GDM1 (cell line): ENCODE results near the gene MRPS18A.
"Not testable (repeated sequence)": the region's sequence is repeated elsewhere in the genome, so short reads cannot be mapped to it uniquely, and the experiment has no call there.

Experiments used
- DNase-seq: peaks from one replicate; lab custom pipeline; 2025; lab: John Stamatoyannopoulos, UW

MRPS18A gene

DNA sequence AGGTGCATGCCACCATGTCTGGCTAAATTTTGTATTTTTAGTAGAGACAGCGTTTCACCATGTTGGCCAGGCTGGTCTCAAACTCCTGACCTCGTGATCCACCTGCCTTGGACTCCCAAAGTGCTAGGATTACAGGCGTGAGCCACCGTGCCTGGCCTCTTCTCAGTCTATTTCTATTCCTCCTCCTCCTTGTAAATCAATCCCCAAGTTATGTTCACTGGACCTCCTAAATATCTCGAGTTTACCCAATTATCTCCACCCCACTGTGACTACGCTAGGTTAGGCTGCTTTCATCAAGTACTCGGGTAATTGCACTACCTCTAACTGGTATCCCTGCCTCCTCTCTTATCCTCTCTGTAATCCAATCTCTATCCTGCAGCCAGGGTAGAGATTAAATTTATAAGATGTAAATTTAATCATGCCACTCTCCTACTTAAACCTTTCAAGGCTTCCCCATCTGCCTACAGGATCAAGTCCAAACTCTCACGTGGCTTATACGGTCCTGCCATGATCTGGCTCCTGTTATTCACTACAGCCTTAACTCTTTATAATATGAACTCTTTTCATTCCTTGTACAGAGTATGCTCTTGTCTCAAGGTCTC lies 52.8 kb downstream of the MRPS18A start:
- DNase-seq, result no peak

GRCh38 chr6:43633002-43633401 lies 54.6 kb downstream of the MRPS18A start:
- DNase-seq, result not testable (repeated sequence)

- DNase-seq, result no peak
These were observed 56.5 kb downstream of the MRPS18A start for GRCh38 chr6:43630980-43631619.

GRCh38 chr6:43629505-43630300 lies 57.9 kb downstream of the MRPS18A start:
- DNase-seq, result peak; percentile 91

DNA sequence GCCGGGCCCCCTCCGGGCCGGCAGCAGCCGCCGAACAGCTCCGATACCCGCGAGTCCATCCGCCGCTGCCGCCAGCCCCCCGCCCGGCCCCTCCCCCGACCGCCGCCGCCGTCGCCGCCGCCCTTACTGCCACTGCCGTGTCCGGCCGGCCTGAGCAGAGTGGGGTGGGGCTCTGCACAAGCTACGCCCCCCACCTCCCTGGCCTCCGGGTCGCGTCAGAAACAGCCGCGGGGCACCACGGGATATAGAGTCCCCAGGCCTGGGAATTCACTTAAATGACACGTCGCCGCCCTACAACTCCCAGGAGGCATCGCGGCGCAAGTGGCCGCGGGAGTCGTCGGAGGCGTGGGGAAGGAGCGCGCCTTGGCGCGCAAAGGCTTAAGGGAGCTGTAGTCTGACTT lies 58.5 kb downstream of the MRPS18A start, which contains the start of gene GTPBP2:
Gene GTPBP2, minus strand, starts transcription at position 161 of the 401 bp plus-strand sequence. Its CDS starts 102 bp downstream, at position 59.
- peak; percentile 97 for DNase-seq

GRCh38 chr6:43628393-43629103 lies 59.0 kb downstream of the MRPS18A start:
- peak; percentile 13 for DNase-seq

GRCh38 chr6:43627008-43627825 lies 60.4 kb downstream of the MRPS18A start:
- DNase-seq, result no peak

- DNase-seq, result no peak
These were observed 62.1 kb downstream of the MRPS18A start for GRCh38 chr6:43625393-43625992.

DNA sequence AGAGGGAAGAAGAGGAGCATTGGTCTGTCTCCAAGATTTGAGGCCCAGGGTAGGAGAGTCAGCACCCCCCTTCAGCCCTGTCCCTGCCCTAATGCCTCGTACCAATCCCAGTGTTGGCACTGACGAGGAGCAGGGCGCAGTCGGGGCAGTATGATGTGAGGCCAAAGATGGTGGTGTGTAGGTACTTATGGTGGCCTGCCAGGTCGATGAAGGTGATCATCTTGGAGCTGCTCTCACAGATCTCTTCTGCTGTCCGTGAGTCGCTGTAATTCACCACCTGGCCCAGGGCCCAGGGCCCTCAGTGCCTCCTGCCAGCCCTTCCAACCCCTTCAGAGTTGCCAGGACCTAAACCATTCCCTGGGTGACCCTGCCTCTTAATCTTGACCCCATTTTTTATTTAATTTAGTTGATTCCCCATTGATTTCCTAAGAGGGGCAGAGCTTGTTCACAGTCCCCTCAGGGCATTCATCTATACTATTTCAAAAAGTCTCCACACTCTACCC lies 62.8 kb downstream of the MRPS18A start:
- DNase-seq, result no peak

DNA sequence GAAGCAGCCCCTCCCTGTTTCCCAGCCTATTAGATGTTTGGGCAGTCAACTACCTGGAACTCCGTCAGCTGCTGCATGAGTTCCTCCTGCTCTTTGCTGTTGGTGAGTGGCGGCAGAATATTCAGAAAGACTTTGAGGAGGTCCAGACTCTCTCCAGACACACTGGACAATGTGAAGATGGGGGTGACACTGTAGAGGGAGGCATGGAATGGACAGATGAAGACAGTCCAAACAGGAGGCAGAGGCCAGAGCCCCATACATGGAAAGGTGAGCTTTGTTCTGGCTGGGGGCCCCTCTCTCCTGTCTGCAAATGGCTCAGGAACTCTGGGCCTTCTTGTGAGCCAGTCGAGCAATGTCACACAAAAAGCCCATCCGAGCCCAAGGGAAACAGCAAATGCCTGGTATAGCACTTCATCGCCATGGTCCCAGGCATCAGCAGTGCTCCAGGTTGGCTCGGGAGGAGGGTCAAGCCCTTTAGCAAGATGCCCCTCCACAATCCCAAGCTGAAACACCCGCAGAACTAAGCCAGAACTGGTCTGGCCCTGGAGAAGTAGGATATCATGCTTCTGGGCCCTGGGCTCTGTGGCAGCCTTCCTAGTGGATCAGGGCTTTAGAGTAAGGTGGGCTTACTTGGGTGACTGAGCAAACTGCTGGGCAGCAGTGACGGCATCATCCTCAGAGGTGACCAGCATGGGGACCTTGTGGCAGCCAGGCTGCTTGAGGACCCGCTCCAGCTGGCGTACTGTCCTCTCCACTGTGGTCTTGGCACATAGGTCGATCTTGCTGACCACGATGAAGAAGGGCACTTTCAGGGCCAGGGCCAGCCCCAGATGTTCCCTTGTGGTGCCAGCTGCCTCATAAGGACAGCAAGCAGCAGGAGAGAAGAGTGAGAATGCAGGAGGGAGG lies 63.5 kb downstream of the MRPS18A start:
- no peak for DNase-seq

DNA sequence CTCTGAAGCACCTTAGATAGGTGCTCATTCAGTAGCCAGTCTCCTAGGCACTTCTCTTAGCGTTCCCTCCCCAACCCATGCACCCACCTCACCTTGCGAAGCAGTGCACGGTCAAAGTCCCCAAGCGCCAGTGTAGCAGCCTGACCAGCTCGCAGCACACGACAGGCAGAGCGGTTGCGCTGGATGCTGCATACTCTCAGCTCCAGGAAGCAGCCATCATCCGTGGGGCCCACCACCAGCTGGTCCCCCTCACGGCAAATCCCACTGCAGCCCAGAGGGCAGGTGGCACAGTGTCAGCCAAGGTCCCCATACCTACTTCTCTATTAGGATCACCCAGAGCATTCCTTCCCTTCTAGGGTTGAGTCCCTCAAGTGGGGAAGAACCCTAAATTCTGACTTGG lies 65.0 kb downstream of the MRPS18A start:
- DNase-seq, result no peak

DNA sequence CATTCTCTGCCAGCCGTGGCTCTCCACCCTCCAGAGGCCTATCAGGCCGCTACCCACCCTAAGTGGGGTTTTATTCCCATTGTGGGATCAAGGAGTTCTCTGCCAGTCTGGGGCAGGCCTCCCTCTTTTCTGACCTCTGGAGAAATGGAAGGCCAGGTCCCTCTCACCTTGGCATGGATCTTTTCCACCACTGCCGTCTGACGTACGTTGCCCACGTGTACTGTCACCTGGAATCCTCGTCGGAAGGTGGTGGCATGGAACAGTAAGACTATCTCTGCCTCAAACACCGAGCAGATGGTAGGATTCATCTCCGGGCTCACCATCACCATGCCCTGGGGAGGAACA lies 65.8 kb downstream of the MRPS18A start:
- DNase-seq, result no peak
